HEK293 (cell line): ENCODE results near the gene RBBP8NL.

ENCODE experiments used
- CTCF ChIP-seq: fragments of 450-650 bp; formaldehyde crosslinking; IDR thresholded peaks from 2 replicates; pipeline ENCODE4 v1.5.1; 2016; ENCODE audit warnings: missing biosample characterization, missing genetic modification characterization
- KLF10 ChIP-seq: fragments of 450-650 bp; IDR thresholded peaks from 2 replicates; pipeline ENCODE4 v1.5.1; 2018; ENCODE audit warnings: missing biosample characterization, mild to moderate bottlenecking, missing genetic modification characterization
- OVOL3 ChIP-seq: fragments of 450-650 bp; formaldehyde crosslinking; IDR thresholded peaks from 2 replicates; pipeline ENCODE4 v1.5.1; 2016; ENCODE audit warnings: missing biosample characterization, missing genetic modification characterization
- REST ChIP-seq: fragments of 450-650 bp; formaldehyde crosslinking; IDR thresholded peaks from 2 replicates; pipeline ENCODE4 v1.5.1; 2016; ENCODE audit warnings: missing biosample characterization, missing genetic modification characterization
- TCF7L2 ChIP-seq: IDR thresholded peaks from 2 replicates; pipeline ENCODE4 v1.6.1; 2011; ENCODE audit warnings: low read depth, mild to moderate bottlenecking, inconsistent platforms, low read length, moderate library complexity, borderline replicate concordance
- ZNF114 ChIP-seq: fragments of 450-650 bp; formaldehyde crosslinking; IDR thresholded peaks from 2 replicates; pipeline ENCODE4 v1.5.0; 2017; ENCODE audit warnings: missing biosample characterization, missing genetic modification characterization
- ZNF138 ChIP-seq: fragments of 450-650 bp; formaldehyde crosslinking; IDR thresholded peaks from 2 replicates; pipeline ENCODE4 v1.5.1; 2016; ENCODE audit warnings: missing biosample characterization, missing genetic modification characterization, borderline replicate concordance
- ZNF184 ChIP-seq: fragments of 450-650 bp; IDR thresholded peaks from 2 replicates; pipeline ENCODE4 v1.5.1; 2018; ENCODE audit warnings: missing biosample characterization, mild to moderate bottlenecking, missing genetic modification characterization
- ZNF362 ChIP-seq: fragments of 450-650 bp; formaldehyde crosslinking; IDR thresholded peaks from 2 replicates; pipeline ENCODE4 v1.5.1; 2016; ENCODE audit warnings: missing biosample characterization, missing genetic modification characterization
- ZNF416 ChIP-seq: fragments of 450-650 bp; formaldehyde crosslinking; IDR thresholded peaks from 2 replicates; pipeline ENCODE4 v1.5.1; 2016; ENCODE audit warnings: missing biosample characterization, missing genetic modification characterization
- ZNF488 ChIP-seq: fragments of 450-650 bp; formaldehyde crosslinking; IDR thresholded peaks from 2 replicates; pipeline ENCODE4 v1.5.1; 2016; ENCODE audit warnings: missing biosample characterization, missing genetic modification characterization
- ZNF555 ChIP-seq: fragments of 450-650 bp; formaldehyde crosslinking; conservative IDR thresholded peaks from 2 replicates; pipeline ENCODE4 v1.5.1; 2017; ENCODE audit warnings: missing biosample characterization, mild to moderate bottlenecking, missing genetic modification characterization, inconsistent platforms
- ZNF624 ChIP-seq: fragments of 450-650 bp; formaldehyde crosslinking; IDR thresholded peaks from 2 replicates; pipeline ENCODE4 v1.5.1; 2017; ENCODE audit warnings: missing biosample characterization, missing genetic modification characterization
- ZNF645 ChIP-seq: fragments of 450-650 bp; formaldehyde crosslinking; IDR thresholded peaks from 2 replicates; pipeline ENCODE4; 2016; ENCODE audit warnings: missing biosample characterization, missing genetic modification characterization

GRCh38 chr20:62395311-62396242 is 31.8 kb downstream of the RBBP8NL start:
- TF ChIP-seq CTCF (peak; percentile 41; the same call in 1 of the 2 replicates), ZNF645 (tag by site-specific recombination) (no peak), ZNF114 (tag by site-specific recombination) (no peak), KLF10 (no peak), ZNF555 (tag by site-specific recombination) (no peak), TCF7L2 (no peak), REST (tag by site-specific recombination) (no peak), ZNF184 (tag by site-specific recombination) (no peak), ZNF138 (no peak), ZNF416 (tag by site-specific recombination) (no peak), ZNF624 (tag by site-specific recombination) (no peak), ZNF362 (tag by site-specific recombination) (no peak), OVOL3 (tag by site-specific recombination) (no peak), ZNF488 (tag by site-specific recombination) (no peak)
